ENCODE measurements around the gene DAND5.
A peak's percentile ranks its signal among the peaks of the same experiment; 100 is the strongest.

Gene DAND5

GRCh38 chr19:12990853-12991252 is 21.5 kb downstream of the DAND5 start:
- no peak overlapping the region for H3K27ac ChIP-seq
- peak overlapping the region; percentile 30 for H3K4me2 ChIP-seq
- H4K20me1 ChIP-seq = no peaks in the 10 kb centered on the region
- TF ChIP-seq Cebpa-rat (IDR thresholded peaks at IDR 0.05) = no peak
- H3K4me1 ChIP-seq = peaks cover 59% of the 10 kb centered on the region
- H3K36me3 ChIP-seq = no peaks in the 10 kb centered on the region
- H3K27me3 ChIP-seq = peaks cover 2% of the 10 kb centered on the region; the same call in 1 of the 2 replicates
- H3K9ac ChIP-seq = no peak overlapping the region
- peaks cover 3% of the 10 kb centered on the region; the same call in 1 of the 2 replicates for H3K9me3 ChIP-seq
- H3K4me3 ChIP-seq = no peak overlapping the region

GRCh38 chr19:12991296-12991695 is 21.9 kb downstream of the DAND5 start:
- no peak for TF ChIP-seq Cebpa-rat (IDR thresholded peaks at IDR 0.05)
- Histone ChIP-seq H3K4me3 (no peak overlapping the region), H3K9me3 (peaks cover 3% of the 10 kb centered on the region; the same call in 1 of the 2 replicates), H3K4me2 (peak overlapping the region; percentile 30), H3K36me3 (no peaks in the 10 kb centered on the region), H3K27ac (no peak overlapping the region), H3K4me1 (peaks cover 55% of the 10 kb centered on the region), H3K9ac (no peak overlapping the region), H4K20me1 (no peaks in the 10 kb centered on the region), H3K27me3 (peaks cover 5% of the 10 kb centered on the region; the same call in 1 of the 2 replicates)

GRCh38 chr19:12992729-12993128 is 23.4 kb downstream of the DAND5 start:
- no peak overlapping the region for H3K9ac ChIP-seq
- TF ChIP-seq Cebpa-rat (IDR thresholded peaks at IDR 0.05) = no peak
- peaks cover 5% of the 10 kb centered on the region; the same call in 1 of the 2 replicates for H3K27me3 ChIP-seq

GRCh38 chr19:12993562-12993961 is 24.2 kb downstream of the DAND5 start:
- Histone ChIP-seq H3K4me1 (peaks cover 50% of the 10 kb centered on the region), H3K9me3 (peaks cover 3% of the 10 kb centered on the region; the same call in 1 of the 2 replicates), H3K4me3 (no peak overlapping the region), H3K36me3 (peaks cover 2% of the 10 kb centered on the region), H3K4me2 (no peak overlapping the region), H3K27me3 (peaks cover 5% of the 10 kb centered on the region; the same call in 1 of the 2 replicates), H3K27ac (no peak overlapping the region), H4K20me1 (peaks cover 22% of the 10 kb centered on the region), H3K9ac (no peak overlapping the region)
- TF ChIP-seq Cebpa-rat (IDR thresholded peaks at IDR 0.05) = no peak

More at GRCh38 chr19:12992729-12993128, 23.4 kb downstream of the DAND5 start:
- no peak overlapping the region for H3K4me2 ChIP-seq
- H3K4me1 ChIP-seq = peaks cover 55% of the 10 kb centered on the region
- no peak overlapping the region for H3K4me3 ChIP-seq
- no peaks in the 10 kb centered on the region for H3K36me3 ChIP-seq
- H3K9me3 ChIP-seq = peaks cover 3% of the 10 kb centered on the region; the same call in 1 of the 2 replicates
- H3K27ac ChIP-seq = no peak overlapping the region
- H4K20me1 ChIP-seq = peaks cover 13% of the 10 kb centered on the region

GRCh38 chr19:12994701-12995595 is 25.6 kb downstream of the DAND5 start, which contains the start of gene NFIX:
NFIX (plus strand) TSS chr19:12995475; CDS start chr19:12995838, 363 bp downstream.
- TF ChIP-seq Cebpa-rat (IDR thresholded peaks at IDR 0.05) = no peak
- Histone ChIP-seq H3K4me3 (peak within 1 kb of the TSS; percentile 90), H3K4me1 (peaks cover 44% of the 10 kb centered on the region), H3K9me3 (no peaks in the 10 kb centered on the region), H3K36me3 (peaks cover 14% of the 10 kb centered on the region), H3K27me3 (peaks cover 5% of the 10 kb centered on the region; the same call in 1 of the 2 replicates), H3K4me2 (peak within 1 kb of the TSS; percentile 96), H3K27ac (peak within 1 kb of the TSS; percentile 90), H4K20me1 (peaks cover 33% of the 10 kb centered on the region), H3K9ac (peak within 1 kb of the TSS; percentile 88)

- peaks cover 41% of the 10 kb centered on the region for H4K20me1 ChIP-seq
- peak overlapping the region; percentile 88 for H3K9ac ChIP-seq
- peaks cover 5% of the 10 kb centered on the region; the same call in 1 of the 2 replicates for H3K27me3 ChIP-seq
- peak overlapping the region; percentile 90 for H3K27ac ChIP-seq
- H3K9me3 ChIP-seq = no peaks in the 10 kb centered on the region
- TF ChIP-seq Cebpa-rat (IDR thresholded peaks at IDR 0.05) = no peak
- H3K4me1 ChIP-seq = peaks cover 51% of the 10 kb centered on the region
- peak overlapping the region; percentile 84 for H3K4me2 ChIP-seq
- peaks cover 14% of the 10 kb centered on the region for H3K36me3 ChIP-seq
- peak overlapping the region; percentile 90 for H3K4me3 ChIP-seq
Observed at GRCh38 chr19:12995596-12996405, 26.4 kb downstream of the DAND5 start.

GRCh38 chr19:12996406-12997094 is 27.2 kb downstream of the DAND5 start:
- no peaks in the 10 kb centered on the region for H3K9me3 ChIP-seq
- peaks cover 49% of the 10 kb centered on the region for H4K20me1 ChIP-seq
- peaks cover 5% of the 10 kb centered on the region; the same call in 1 of the 2 replicates for H3K27me3 ChIP-seq
- H3K4me1 ChIP-seq = peaks cover 53% of the 10 kb centered on the region
- no peak for TF ChIP-seq Cebpa-rat (IDR thresholded peaks at IDR 0.05)
- H3K36me3 ChIP-seq = peaks cover 14% of the 10 kb centered on the region
- peak overlapping the region; percentile 84 for H3K4me2 ChIP-seq
- peak overlapping the region; percentile 88 for H3K9ac ChIP-seq
- H3K27ac ChIP-seq = peak overlapping the region; percentile 90
- peak overlapping the region; percentile 90 for H3K4me3 ChIP-seq

GRCh38 chr19:12997179-12997966 is 28.0 kb downstream of the DAND5 start:
- H3K27ac ChIP-seq = no peak overlapping the region
- H3K27me3 ChIP-seq = peaks cover 5% of the 10 kb centered on the region; the same call in 1 of the 2 replicates
- peaks cover 53% of the 10 kb centered on the region for H3K4me1 ChIP-seq
- peaks cover 55% of the 10 kb centered on the region for H4K20me1 ChIP-seq
- peak overlapping the region; percentile 90 for H3K4me3 ChIP-seq
- H3K4me2 ChIP-seq = peak overlapping the region; percentile 84
- peaks cover 14% of the 10 kb centered on the region for H3K36me3 ChIP-seq
- no peak for TF ChIP-seq Cebpa-rat (IDR thresholded peaks at IDR 0.05)
- H3K9ac ChIP-seq = peak overlapping the region; percentile 88; the same call in 1 of the 2 replicates
- H3K9me3 ChIP-seq = no peaks in the 10 kb centered on the region
